Medulla oblongata (tissue), 1 donor: ENCODE data around the gene MAN2A1.
A peak's percentile ranks its signal among the peaks of the same experiment; 100 is the strongest.

Source experiments
- DNase-seq: peaks from one replicate; pipeline ENCODE4 v3.0.0-alpha.2; 2015; ENCODE audit errors: extremely low spot score

The MAN2A1 gene

DNA sequence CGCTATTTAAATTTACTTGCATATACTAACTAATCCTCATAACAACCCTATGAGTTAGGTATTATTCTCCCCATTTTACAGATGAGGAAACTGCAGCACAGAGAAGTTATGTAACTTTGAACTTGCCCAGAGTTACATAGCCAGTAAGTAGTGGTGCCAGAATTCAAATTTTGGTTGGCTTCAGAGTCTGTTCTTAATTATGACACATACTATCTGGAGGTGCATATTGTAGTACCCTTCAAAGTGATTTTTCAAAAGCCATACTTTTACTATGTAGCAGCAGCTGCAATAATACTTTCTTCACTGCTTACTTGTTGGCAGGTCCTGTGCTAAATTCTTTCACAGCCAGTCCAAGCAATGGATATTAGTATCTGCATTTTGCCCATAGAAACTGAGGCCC is 16.4 kb downstream of the MAN2A1 start:
- no peak for DNase-seq

DNA sequence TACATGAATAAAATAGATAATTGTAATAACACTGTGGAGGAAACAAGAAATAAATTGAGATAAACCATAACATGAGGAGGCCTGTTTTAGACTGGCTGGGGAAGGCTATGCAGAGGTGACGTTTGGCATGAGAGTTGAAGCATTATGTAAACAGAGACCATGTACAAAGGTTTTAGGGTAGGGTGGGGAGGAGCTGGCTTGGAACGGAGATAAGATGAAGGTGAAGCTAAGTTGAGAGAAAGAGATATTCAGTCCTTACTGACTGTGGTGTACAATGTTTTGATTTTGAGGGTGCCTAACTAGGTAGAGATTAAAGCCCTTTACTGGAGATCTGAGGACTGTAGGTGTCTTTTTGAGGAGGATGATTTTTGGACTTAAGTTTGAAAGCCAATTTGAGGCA is 17.8 kb downstream of the MAN2A1 start:
- DNase-seq, result no peak

DNA sequence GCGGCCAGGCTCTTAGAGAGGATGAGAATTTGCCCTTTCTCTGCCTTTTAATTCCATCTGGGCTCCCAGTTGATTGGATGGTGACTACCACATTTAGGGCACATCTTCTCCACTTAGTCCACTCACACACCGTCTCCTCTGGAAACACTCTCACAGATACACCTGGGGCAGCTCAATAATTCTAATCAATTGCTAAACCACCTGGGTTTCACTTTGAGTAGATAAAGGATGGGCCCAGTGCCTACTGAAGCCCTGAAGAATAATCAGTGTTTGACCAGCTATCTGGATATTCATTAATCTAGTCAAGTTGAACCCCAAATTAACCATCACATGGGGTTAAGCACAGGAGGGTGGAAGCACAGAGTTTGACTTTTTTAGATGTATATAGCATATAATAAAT is 19.1 kb downstream of the MAN2A1 start:
- no peak for DNase-seq

DNA sequence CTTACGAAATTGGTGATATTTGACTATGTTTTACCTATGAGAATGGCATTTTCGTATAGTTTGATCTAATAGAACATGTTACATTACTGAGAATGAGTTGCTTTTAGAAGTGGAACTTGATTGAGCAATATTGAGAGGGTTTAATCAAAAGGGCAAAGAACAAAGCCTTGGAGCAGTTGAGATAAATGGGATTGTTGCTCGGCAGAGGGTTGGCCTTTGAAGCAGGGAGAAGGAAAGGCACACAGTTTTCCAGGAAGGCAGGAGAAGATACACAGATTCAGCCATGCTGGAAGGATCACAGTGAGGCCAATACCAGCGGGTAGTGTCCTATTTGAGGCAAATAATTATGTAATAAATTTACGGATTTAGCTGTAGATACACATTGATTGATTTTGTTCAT is 19.5 kb downstream of the MAN2A1 start:
- no peak for DNase-seq

DNA sequence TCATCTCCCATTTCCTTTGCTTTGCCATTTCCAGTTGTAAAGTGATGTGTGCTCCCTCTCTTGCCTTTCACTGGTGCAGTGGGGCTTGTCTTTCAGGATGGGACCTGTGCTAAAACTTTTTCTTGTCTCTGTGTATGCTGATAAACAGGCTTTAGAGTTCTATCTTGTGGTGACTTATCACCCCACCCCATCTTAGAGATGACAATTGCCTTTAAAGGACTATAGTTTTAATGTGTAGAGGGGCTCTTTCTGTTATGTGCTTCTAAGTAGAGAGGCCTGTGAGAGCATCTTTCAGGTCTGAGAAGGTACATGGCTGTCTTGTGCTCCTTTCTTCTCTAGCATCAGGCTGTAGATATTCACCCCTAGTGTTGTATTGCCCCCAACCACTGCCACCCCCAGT is 21.9 kb downstream of the MAN2A1 start:
- no peak for DNase-seq

DNA sequence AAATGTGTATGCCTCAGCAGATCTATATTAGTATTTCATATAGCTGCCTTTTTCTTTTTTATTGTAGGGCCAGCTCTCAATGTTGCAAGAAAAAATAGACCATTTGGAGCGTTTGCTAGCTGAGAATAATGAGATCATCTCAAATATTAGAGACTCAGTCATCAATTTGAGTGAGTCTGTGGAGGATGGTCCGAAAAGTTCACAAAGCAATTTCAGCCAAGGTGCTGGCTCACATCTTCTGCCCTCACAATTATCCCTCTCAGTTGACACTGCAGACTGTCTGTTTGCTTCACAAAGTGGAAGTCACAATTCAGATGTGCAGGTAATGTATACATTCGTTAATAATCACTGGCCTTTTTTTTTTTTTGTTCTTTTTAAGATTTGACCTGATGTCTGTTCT is 23.7 kb downstream of the MAN2A1 start:
- DNase-seq, result no peak

DNA sequence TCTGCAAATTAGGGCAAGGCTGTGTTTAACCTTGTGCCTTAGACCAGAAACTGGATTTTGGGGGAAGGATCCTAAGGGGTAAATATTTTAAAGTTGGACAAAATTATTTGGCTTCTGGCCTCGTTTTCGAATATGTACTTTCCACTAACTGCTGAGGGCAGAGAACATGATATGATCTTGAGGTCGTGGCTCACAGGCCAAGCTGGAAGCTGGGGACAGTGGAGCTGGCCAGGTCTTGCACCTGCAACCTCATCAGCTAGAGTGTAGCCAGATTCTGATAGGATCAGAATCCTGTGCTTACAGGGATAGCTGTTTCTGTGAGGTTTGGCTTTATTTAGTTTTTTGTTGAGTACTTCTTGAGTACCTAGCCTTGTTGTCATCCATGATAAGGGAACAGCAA is 24.9 kb downstream of the MAN2A1 start:
- no peak for DNase-seq

DNA sequence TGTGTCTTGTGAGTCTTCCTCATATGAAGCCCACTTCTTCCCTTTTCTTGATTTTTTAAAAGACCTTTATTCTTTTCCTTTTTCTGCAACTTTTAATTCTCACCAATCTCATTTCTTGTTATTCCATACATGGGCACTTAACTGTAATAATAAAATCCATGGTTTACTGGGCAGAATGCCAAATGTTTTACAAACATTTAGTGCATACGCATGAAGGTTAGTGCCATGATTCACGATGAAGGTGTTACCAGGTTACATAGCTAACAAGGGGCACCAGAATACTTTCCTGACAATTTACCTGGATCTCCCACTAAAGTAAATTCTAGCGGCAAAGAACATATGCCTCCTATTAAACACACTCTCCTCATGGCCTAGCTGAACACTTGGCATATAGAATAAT is 28.5 kb downstream of the MAN2A1 start:
- DNase-seq, result no peak

DNA sequence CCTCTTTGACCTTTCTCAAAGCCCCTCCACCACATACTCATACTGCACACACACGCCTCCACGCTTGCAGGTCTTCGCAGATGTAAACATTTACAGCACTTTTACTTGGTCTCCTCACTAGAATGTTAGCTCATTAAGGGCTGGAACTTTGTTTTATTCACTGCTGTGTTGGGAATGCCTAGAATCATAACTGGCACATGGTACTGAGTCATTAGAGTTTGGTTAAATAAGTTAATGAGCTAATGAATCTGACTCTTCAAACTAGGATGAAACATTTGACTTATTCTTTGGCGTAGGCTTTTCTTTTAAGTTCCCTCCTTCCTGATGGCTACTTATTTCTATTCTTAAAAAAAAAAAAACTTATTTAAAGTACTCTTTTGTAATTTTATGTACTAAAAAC is 28.9 kb downstream of the MAN2A1 start:
- no peak for DNase-seq

DNA sequence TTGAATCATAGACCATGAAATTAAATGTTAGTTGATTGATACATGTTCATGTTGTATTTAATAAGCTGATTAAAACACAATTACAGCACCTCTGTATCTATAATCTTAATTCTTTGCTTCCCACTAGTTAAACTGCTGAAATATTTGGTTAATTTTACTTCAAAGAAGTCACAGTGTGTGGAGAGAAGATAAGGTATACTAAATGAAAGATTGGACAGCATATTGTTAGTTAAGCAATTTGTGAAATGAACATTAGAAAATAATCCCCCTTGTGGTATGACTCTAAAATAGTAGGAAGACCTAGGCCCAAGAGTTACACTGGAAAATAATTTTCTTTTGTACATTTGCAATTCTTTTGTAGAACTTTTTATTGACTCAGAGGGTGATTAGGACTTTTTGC is 30.3 kb downstream of the MAN2A1 start:
- no peak for DNase-seq

DNA sequence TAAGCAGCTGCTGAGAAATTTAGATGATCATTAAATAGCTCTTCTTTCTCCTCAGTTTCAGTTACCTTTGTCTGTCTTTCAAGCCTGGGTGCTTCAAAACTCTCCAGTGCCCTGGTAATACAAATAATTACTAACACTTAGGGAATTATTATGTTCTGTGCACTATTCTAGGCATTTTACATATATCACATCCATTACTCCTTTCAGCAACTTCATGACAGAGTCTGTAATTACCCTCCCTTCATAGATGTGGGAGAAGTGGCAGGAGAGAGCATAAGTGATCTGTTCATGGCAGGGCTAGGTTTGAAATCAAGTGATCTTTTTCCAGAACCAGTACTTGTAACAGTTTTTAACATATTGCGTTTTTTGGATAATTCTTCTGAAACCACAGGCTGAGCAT is 32.0 kb downstream of the MAN2A1 start:
- DNase-seq, result no peak

DNA sequence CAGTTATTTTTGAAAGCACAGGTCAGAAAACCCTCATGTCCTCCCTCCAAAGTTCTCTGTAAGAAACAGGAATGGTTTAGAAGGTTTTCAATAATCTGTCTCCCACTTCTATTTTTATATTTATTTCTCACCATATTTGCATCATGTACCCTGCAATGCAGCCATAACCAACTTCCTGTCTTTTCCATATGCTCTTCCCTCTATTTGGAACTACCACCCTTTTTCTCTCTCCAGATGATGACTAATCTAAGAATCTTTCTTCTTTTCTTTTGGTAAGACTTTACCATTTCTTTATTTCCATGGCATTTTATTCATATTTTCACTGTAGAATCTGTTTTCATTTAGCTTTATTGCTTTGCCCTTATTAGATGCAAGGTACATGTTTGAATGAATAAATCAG is 33.9 kb downstream of the MAN2A1 start:
- no peak for DNase-seq

DNA sequence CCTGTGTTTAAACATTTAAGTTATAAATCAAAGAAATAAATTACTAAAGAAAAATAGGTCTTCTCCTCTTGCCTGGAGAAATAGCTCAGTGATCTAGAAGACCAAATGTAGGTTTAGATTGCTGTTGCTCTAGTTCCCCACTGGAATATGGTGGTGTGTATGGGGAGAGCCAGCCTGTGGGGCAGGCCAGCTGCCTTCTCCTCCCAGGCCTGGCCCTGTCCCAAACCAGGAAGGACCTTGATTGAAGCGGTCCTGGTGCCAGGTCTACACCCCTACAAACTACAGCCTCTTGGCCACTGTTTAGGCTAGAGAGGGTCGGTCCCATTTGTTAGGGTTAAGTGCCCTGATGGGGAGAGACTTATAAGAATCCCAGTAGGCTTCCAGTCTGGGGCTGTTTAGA is 35.4 kb downstream of the MAN2A1 start:
- no peak for DNase-seq

DNA sequence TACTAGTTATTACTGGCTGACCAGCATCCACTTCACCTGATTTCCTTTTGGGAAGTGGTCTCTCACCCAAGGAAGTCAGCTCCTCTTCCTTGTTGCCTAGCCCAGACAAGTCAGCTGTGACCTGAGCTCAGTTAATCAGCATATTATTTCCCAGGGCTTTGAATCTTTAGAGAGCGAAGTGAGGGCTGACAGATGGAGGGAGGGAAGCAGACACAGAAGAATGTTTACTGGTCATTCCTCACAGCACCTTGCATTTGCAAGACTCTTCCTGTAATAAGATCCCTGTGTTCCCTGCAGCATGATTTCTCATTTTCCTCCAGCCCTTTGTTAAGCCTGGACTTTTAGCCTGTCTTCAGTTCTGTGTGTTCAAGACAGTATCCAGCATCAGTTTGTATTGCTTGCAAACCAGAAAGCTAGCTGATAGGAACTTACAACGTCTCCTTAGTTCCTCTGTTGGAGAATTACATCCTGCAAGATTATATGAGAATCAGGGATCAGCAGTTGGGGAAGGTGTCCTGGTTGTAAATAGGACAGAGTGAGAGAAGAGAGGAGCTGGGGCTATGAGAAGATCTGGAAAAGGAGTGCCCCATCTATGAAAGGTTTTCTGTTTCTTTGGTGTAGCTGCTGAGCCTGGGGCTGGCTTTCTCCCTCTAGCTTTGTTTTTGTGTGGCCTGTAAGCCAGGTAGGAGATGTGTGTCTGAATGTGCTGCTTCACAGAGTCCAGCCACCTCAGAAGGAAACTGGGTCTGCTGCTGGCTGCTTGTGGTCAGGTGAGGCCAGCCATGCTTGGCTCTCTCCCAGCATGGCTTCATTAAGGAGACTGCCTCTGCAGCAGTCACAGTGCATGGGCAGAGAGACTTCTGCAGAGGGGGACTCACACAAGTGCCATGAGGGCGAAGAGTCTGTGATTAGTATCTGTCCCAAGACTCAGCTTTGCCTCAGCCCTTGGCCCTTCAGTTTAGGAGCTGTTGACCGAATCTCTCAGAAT is 50.3 kb downstream of the MAN2A1 start:
- DNase-seq, result peak; percentile 29

DNA sequence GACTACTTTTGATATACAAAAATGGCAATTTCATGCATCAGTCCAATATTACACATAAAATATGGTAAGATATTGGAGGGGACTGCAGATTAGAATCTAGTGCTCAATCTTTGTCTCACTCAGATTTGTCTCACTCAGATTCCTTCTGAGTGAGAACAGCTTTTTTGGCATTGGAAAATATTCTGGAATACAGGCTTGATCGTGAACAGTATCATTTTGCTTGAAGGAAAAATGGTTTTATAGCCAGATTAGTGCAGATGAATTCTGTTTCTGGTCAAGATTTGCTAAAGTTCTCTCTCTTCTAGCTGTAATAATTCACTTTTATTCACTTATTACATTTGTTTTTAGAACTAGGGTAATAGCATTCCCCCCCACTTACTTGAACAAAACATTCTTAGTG is 51.2 kb downstream of the MAN2A1 start:
- no peak for DNase-seq

DNA sequence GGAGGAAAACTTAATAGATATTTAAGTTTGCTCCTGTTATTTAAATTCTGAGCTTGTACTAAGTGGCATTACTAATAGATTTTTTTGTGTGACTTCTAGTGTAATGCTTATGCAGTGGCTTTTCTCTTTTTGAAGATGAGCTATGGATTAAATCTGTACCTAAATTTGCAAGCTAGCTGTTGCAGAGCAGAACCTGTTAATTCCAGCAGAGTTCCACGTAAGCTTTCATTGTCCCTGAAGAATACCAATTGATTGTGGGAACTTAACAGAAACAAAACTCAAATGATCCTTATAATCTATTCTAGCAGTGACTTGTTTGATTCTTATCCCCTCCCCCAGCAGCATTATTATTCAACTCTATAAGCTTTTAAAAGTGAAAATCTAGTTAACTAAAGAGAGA is 51.7 kb downstream of the MAN2A1 start:
- DNase-seq, result no peak

DNA sequence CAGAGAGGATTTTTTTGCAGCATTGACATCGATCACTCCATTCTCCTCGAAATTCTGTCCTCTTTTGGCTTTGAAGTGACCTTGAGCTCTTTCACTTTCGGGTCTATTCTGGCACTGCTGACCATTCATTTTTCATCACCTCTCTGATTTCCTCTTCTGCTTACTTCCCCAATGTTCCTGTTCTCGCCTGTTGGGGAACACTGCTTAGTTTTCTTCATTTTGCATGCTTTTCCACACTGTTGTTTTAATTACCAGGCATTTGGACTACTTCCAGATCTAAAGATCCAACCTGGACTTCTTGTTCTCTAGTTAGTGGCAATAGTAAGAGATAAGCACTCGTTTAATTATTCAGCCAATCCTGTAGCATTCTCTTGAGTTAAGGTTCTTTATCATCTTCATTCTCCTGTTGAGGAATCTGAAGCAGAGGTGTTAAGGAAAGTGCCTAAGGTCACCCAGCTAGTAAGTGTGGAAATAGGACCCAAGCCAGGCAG is 53.4 kb downstream of the MAN2A1 start:
- peak; percentile 51 for DNase-seq

DNA sequence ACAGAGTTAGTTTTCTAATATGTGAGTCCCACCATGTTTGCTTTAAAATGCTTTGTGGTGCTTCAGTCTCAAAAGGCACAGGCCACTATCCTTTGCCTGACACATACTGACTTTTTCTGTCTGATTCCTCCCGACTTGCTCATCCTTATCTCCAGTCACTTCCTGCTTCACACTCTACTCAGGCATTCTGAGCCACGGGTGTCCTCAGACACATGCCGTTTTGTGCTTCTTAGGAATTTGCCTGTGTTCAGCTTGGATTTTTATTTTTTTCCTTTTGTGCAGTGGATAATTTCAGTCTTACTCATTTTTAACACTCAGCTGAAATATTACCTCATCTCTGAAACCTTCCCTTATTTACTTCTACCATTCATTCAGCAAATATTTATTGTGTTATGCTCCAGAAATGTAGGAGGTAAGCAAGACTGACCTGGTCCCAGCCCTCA is 54.1 kb downstream of the MAN2A1 start:
- DNase-seq, result peak; percentile 17

DNA sequence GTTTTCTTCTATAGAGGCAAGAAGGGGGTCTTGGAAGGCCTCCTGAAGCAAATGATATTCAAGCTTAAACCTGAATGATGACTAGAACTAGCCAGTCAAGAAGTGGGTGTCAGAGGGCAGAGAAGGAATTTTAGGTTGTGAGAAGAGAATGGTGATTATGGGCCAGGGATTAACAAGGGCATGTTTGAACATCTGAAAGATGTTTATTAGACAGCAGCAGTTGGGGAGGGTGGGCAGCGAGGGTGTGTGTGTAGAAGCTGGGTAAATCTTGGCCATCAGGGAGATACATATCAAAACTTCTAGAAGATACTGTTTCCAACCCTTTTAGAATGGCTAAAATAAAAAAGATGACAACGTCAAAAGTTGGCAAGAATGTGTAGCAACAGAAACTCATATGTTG is 54.5 kb downstream of the MAN2A1 start:
- no peak for DNase-seq

DNA sequence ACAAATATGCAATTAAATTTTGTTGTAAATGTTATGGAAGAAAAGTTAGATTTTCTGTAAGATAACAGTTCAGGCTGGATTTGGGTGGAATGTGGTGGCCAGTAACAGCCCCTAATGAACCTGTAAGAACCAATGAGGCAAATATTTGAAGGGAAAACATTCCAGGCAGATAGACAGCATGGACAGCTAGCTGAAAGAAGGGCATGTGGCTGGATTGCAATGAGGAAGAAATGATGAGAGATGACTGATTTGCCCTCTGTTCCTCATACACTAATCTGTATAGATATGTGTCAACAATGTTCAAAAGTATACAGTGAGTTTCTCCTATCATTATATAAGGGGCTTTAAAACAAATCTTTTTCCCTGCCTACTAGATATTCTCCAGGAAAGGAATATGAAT is 58.8 kb downstream of the MAN2A1 start:
- no peak for DNase-seq

DNA sequence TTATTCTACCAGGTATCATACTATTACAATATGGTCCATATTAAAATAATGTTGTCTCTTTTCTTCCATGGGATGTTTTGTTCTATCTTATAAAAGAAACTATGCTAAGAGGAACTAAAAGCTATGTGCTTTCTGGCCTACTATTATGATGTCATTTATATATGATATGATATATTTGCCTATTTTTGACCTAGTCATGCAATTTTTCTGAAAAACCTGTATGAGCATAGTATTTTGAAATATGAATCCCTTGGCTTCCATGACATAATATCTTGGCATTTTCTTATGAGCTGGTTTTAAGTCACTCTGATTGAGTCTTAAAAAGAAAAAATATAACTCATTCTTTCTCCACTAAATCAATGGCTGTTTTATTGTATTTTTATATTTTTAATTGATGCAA is 60.7 kb downstream of the MAN2A1 start:
- DNase-seq, result no peak

DNA sequence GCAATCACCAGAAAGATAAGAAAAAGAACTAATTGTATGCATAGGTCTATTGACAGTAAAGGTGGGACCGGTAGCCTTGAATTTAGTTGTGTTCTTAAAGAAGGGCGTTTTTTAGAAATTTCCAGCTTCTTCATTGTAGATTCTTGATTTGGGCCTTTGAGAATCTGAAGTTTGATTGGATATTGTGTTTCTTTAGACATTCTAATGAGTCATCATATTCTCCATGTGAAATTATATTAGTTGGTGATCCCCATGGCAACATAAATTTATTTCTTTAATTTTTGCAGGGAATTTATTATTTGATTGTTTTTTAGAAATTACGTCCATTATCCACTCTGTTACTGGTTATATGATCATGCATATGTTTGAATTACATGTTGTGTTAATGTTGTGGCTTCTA is 63.6 kb downstream of the MAN2A1 start:
- DNase-seq, result no peak

DNA sequence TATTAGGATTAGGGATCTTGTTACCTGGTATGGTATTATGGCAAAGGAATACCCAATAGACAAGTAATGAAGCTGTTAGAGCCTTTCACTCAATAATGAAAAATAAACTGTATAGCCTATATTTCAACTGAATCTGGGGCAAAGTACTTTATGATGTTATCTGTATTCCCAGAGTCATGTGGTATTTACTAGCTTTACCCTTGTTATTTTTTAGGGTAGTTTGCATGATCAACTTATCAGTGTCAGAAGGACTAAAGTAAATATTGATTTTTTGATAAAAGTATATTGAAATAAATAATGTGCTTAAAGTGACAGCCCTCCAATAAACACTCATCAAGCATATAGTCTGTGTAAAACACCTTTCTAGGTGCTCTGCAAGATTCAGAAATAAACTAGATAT is 64.6 kb downstream of the MAN2A1 start:
- DNase-seq, result no peak

DNA sequence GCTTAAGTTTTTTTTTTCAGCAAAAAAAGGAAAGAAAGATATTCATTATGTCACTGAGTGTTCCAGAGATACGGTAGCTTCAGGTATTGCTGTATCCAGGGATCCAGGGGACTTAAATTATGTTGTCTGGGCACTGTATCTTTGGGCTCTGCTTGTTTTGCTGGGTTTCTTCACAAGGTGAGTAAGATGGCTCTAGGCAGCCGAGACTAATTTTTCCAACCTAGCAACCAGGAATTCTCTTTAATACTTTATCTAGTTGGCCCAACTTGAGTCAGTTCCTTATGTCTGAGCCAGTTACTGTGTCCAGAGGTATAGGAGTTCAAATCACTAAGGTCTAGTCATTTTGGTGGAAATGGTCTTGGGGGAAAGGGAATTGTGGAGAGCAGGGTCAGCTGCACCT is 66.0 kb downstream of the MAN2A1 start:
- DNase-seq, result no peak
